Fibroblast of the aortic adventitia (primary cell): ENCODE results near the gene CAGE1. TPM values are rescaled to one million over a fixed set of nuclear protein-coding genes. Genes with fewer than 3 reads are reported as not detected.

Source experiments
- DNase-seq: peaks from one replicate; pipeline ENCODE4 v3.0.0-alpha.2; 2010; ENCODE audit warnings: low read depth
- H3K4me3 ChIP-seq: 2 replicates; pipeline ENCODE4 v1.5.1; 2011; ENCODE audit warnings: low read depth, mild to moderate bottlenecking, control low read depth, low read length, moderate library complexity
- total RNA-seq: library from RNA; depleted of rRNA; stranded (reverse); fragments of >200 nt; gene quantifications from 2 replicates; pipeline ENCODE4 v1.2.3, GENCODE V29; 2012; ENCODE audit warnings: low replicate concordance
- TF ChIP-seq, protein P1 (sequence below): IDR thresholded peaks from 2 replicates; pipeline ENCODE4 v1.5.1; 2011; ENCODE audit warnings: mild to moderate bottlenecking, low read length, control low read depth, inconsistent platforms; ENCODE audit not compliant: insufficient read depth

The CAGE1 gene
- total RNA-seq, 1 donor = 0.36 TPM

DNA sequence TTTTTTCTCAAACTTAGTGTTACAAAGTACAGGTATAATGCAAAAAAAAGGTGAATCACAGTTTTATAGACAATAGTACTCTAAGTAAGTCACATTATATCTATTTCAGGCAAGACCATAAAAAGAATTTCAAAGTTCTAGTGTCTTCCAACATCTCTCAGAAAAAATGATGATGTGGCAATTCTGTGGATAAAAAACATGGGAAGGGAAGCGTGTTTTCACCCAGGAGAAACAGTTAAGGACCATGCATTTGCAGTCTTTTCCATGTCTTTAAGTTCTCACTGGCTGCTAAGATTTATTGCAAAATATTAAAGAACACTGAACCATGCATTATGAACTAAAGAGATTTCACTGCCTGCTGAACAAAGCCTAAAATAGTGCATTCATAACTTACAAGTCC is 78.4 kb downstream of the CAGE1 start:
- peak overlapping the region; percentile 98 for H3K4me3 ChIP-seq
- DNase-seq = peak; percentile 32
- TF ChIP-seq, protein P1, sequence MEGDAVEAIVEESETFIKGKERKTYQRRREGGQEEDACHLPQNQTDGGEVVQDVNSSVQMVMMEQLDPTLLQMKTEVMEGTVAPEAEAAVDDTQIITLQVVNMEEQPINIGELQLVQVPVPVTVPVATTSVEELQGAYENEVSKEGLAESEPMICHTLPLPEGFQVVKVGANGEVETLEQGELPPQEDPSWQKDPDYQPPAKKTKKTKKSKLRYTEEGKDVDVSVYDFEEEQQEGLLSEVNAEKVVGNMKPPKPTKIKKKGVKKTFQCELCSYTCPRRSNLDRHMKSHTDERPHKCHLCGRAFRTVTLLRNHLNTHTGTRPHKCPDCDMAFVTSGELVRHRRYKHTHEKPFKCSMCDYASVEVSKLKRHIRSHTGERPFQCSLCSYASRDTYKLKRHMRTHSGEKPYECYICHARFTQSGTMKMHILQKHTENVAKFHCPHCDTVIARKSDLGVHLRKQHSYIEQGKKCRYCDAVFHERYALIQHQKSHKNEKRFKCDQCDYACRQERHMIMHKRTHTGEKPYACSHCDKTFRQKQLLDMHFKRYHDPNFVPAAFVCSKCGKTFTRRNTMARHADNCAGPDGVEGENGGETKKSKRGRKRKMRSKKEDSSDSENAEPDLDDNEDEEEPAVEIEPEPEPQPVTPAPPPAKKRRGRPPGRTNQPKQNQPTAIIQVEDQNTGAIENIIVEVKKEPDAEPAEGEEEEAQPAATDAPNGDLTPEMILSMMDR = no peak

DNA sequence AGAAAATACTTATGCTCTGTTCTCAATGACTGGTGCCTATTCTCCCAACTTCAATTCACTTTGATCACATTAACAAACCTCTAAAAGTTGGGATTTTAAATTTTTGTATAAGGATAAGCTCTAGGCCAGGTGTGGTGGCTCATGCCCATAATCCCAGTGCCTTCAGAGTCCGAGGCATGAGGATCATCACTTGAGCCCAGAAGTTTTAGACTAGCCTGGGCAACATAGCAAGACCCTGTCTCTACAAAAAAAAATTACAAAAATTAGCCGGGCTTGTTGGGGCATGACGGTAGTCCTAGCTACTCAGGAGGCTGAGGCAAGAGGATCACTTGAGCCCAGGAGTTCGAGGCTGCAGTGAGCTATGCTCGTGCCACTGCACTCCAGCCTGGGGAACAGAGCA is 80.5 kb downstream of the CAGE1 start:
- no peak for DNase-seq
- TF ChIP-seq, protein P1 = no peak
- no peak overlapping the region for H3K4me3 ChIP-seq

DNA sequence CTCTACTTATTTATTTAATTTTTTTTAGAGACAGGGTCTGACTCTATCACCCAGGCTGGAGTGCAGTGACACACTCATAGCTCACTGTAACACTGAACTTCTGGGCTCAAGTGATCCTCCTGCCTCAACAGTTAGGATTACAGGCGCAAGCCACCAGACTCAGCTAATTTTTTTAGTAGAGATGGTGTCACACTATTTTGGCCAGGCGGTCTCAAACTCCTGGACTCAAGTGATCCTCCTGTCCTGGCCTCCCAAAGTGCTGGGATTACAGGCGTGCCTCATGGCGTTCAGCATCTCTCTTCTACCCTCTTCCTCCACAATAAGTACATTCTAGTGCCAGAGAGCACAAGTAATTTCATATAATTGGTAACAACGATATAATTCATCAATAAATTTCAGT is 82.0 kb downstream of the CAGE1 start:
- TF ChIP-seq, protein P1 = no peak
- DNase-seq = no peak
- no peak overlapping the region for H3K4me3 ChIP-seq

DNA sequence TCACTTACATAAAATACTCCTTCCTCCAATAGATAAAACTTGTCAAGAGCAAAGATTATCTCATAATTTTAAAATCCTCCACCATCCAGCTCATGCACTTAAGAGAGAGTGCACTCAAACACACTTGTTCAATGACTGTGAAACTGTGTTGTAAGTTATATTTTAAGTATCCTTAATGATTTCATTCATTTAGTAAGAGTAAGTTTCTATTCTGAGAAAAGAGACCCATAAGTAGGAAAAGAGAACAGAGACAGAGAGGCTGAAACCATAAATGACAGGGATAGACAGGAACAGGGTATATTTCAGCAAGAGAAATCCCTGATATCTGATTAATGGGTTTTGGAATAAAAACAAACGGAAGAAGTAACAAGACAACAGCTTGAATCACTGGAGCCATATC is 84.7 kb downstream of the CAGE1 start:
- no peak overlapping the region for H3K4me3 ChIP-seq
- DNase-seq = no peak
- TF ChIP-seq, protein P1 = no peak

DNA sequence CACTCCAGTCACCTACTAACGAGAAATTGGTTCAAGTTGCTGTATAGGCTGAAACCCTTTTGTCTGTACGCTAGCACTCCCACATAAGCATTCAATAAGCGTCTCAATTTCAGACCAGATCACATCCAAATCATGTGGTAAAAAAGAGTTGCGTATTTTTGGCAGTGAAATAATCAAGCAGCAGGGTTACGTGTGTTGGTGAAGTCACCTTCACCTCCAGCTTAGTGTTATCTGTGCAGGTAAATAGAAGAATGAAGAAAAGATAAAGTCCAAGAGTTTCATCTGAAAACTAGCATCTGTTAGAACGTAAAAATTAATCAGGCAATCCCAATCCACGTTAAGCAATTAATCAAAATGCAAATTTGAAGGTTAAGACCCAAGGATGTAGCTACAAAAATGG is 87.8 kb downstream of the CAGE1 start:
- TF ChIP-seq, protein P1 = no peak
- no peak for DNase-seq
- no peak overlapping the region for H3K4me3 ChIP-seq

DNA sequence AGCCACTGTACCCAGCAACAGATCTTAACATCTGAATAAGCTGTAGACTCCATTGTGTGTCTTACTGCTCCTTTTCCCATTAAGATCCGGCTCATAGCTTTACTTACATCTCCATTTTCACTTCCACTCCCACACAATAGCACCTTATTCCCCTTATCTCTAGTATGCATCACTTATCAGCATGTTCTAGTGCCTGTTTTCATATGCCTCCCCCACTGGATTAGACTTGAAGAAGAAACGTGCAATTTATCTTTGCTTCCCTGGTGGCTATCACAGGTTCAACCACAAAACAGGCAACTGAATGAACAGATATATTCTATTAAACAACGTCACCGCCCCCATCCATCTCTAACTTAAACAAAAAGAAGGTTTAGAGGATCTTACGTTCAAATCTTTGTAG is 88.6 kb downstream of the CAGE1 start:
- no peak overlapping the region for H3K4me3 ChIP-seq
- TF ChIP-seq, protein P1 = no peak
- DNase-seq = no peak

DNA sequence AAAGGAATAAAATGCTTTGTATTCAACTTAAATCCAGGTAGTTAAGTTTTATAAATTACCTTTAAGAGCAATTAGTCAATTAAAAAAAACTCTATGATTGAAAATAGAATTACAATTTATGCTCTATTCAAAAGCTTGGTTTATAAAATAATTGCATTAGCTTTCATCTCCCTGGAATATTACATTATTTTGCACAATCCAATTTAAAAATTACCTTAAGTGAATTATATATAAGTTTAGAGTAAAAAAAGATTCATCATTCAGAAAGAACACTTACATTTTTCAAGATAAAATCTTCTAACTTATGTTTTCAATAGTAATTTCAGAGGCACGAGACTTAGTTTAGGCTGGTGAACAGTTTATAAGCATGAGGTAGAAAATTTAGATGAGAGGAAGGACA is 91.4 kb downstream of the CAGE1 start:
- TF ChIP-seq, protein P1 = no peak
- no peak overlapping the region for H3K4me3 ChIP-seq
- DNase-seq = no peak
